ENCODE measurements around the gene PDGFB.

PDGFB gene

GRCh38 chr22:39283322-39284141, 38.8 kb upstream of the PDGFB start:
- no peak overlapping the region for H3K4me3 ChIP-seq (ENCODE audit: low read depth, low read length)
- TF ChIP-seq CTCF (IDR thresholded peaks at IDR 0.05; ENCODE audit: low read depth, low read length, missing control alignments) = no peak
- DNase-seq (ENCODE audit: low read depth) = no peak

GRCh38 chr22:39282645-39283321, 38.0 kb upstream of the PDGFB start:
- TF ChIP-seq CTCF (IDR thresholded peaks at IDR 0.05; ENCODE audit: low read depth, low read length, missing control alignments) = no peak
- H3K4me3 ChIP-seq (ENCODE audit: low read depth, low read length) = no peak overlapping the region
- DNase-seq (ENCODE audit: low read depth) = no peak

GRCh38 chr22:39281126-39281525, 36.3 kb upstream of the PDGFB start:
- H3K4me3 ChIP-seq (ENCODE audit: low read depth, low read length) = no peak overlapping the region
- no peak for TF ChIP-seq CTCF (IDR thresholded peaks at IDR 0.05; ENCODE audit: low read depth, low read length, missing control alignments)
- no peak for DNase-seq (ENCODE audit: low read depth)

- TF ChIP-seq CTCF (IDR thresholded peaks at IDR 0.05; ENCODE audit: low read depth, low read length, missing control alignments) = no peak
- H3K4me3 ChIP-seq (ENCODE audit: low read depth, low read length) = no peak overlapping the region
- DNase-seq (ENCODE audit: low read depth) = no peak
Observed at GRCh38 chr22:39280250-39280649, 35.5 kb upstream of the PDGFB start.

GRCh38 chr22:39279170-39279850, 34.5 kb upstream of the PDGFB start:
- TF ChIP-seq CTCF (IDR thresholded peaks at IDR 0.05; ENCODE audit: low read depth, low read length, missing control alignments) = no peak
- no peak for DNase-seq (ENCODE audit: low read depth)
- no peak overlapping the region for H3K4me3 ChIP-seq (ENCODE audit: low read depth, low read length)

- DNase-seq (ENCODE audit: low read depth) = no peak
- no peak overlapping the region for H3K4me3 ChIP-seq (ENCODE audit: low read depth, low read length)
- no peak for TF ChIP-seq CTCF (IDR thresholded peaks at IDR 0.05; ENCODE audit: low read depth, low read length, missing control alignments)
Observed at GRCh38 chr22:39278040-39278439, 33.3 kb upstream of the PDGFB start.
